HEK293 (cell line): ENCODE measurements around the gene PKD2.
"Not testable (repeated sequence)": the region's sequence is repeated elsewhere in the genome, so short reads cannot be mapped to it uniquely, and the experiment has no call there.

ENCODE experiments used
- CTCF ChIA-PET: fragments of 350-600 bp; formaldehyde crosslinking; extraction: SDS; loops from one replicate; lab custom pipeline; 2021; ENCODE audit warnings: antibody characterized with exemption; lab: Yijun Ruan, JAX
- POLR2A ChIA-PET: fragments of 300-600 bp; formaldehyde crosslinking; extraction: SDS; loops from one replicate; lab custom pipeline; 2020; ENCODE audit warnings: antibody characterized with exemption, inconsistent platforms; lab: Yijun Ruan, JAX
- H3K27ac ChIP-seq: fragments of 200-500 bp; sonication (Bioruptor generic); 2 replicates; pipeline ENCODE4 v1.5.1; 2014; ENCODE audit warnings: low read depth, low read length, control low read depth, inconsistent platforms; ENCODE audit errors: extremely low read depth
- H3K36me3 ChIP-seq, 2 experiments: fragments of 200-500 bp in 1 of 2; sonication (Bioruptor generic) in 1 of 2; 1 replicate in 1 of 2; 2 replicates in 1 of 2; pipeline ENCODE4 v1.5.1; 2014 to 2017; ENCODE audit warnings: inconsistent platforms in 2 of 2, low read length in 2 of 2; ENCODE audit not compliant: control insufficient read depth in 2 of 2, insufficient read depth in 1 of 2
- H3K4me1 ChIP-seq: fragments of 200-500 bp; sonication (Bioruptor generic); 2 replicates; pipeline ENCODE4 v1.5.1; 2014; ENCODE audit warnings: mild to moderate bottlenecking, low read length, inconsistent platforms; ENCODE audit not compliant: control insufficient read depth, insufficient read depth
- H3K4me3 ChIP-seq: 2 replicates; pipeline ENCODE4 v1.5.1; 2011; ENCODE audit warnings: low read depth, mild to moderate bottlenecking, control low read depth, low read length, moderate library complexity
- H3K9me3 ChIP-seq: fragments of 200-500 bp; sonication (Bioruptor generic); 2 replicates; pipeline ENCODE4 v1.5.1; 2014; ENCODE audit warnings: low read depth, low read length, inconsistent platforms; ENCODE audit not compliant: control insufficient read depth, insufficient read depth
- GFI1B ChIP-seq: fragments of 450-650 bp; formaldehyde crosslinking; IDR thresholded peaks from 2 replicates; pipeline ENCODE4 v1.5.1; 2016; ENCODE audit warnings: missing biosample characterization, missing genetic modification characterization
- HOXC10 ChIP-seq: sonication (generic); formaldehyde crosslinking; IDR thresholded peaks from 2 replicates; pipeline ENCODE4 v1.8.1; 2023; ENCODE audit warnings: mild to moderate bottlenecking, missing genetic modification reagents
- IKZF3 ChIP-seq: fragments of 450-650 bp; IDR thresholded peaks from 2 replicates; pipeline ENCODE4 v1.5.0; 2018; ENCODE audit warnings: missing biosample characterization, mild to moderate bottlenecking, missing genetic modification characterization, moderate library complexity
- KLF17 ChIP-seq: fragments of 450-650 bp; formaldehyde crosslinking; IDR thresholded peaks from 2 replicates; pipeline ENCODE4 v1.5.1; 2016; ENCODE audit warnings: missing biosample characterization, missing genetic modification characterization
- TRIM28 ChIP-seq: IDR thresholded peaks from 2 replicates; pipeline ENCODE4 v1.6.1; 2011; ENCODE audit warnings: low read length, control low read depth, borderline replicate concordance
- ZFP37 ChIP-seq: fragments of 450-650 bp; formaldehyde crosslinking; IDR thresholded peaks from 2 replicates; pipeline ENCODE4 v1.5.1; 2016; ENCODE audit warnings: missing biosample characterization, missing genetic modification characterization
- ZNF19 ChIP-seq: fragments of 450-650 bp; formaldehyde crosslinking; IDR thresholded peaks from 2 replicates; pipeline ENCODE4; 2016; ENCODE audit warnings: missing biosample characterization, missing genetic modification characterization, low read depth
- ZNF211 ChIP-seq: fragments of 450-650 bp; formaldehyde crosslinking; IDR thresholded peaks from 2 replicates; pipeline ENCODE4 v1.5.1; 2016; ENCODE audit warnings: low read depth, missing biosample characterization, missing genetic modification characterization
- ZNF24 ChIP-seq: fragments of 450-650 bp; formaldehyde crosslinking; IDR thresholded peaks from 2 replicates; pipeline ENCODE4 v1.5.1; 2016; ENCODE audit warnings: missing biosample characterization, missing genetic modification characterization
- ZNF274 ChIP-seq, 2 experiments: fragments of 200-500 bp in 1 of 2; fragments of 450-650 bp in 1 of 2; sonication (Bioruptor generic) in 1 of 2; formaldehyde crosslinking in 1 of 2; IDR thresholded peaks; 2 replicates each; pipeline versions ENCODE4 v1.5.1 to v1.6.1; 2014 to 2016; ENCODE audit warnings: borderline replicate concordance in 1 of 2, inconsistent platforms in 1 of 2, low read length in 1 of 2, missing biosample characterization in 1 of 2, missing genetic modification characterization in 1 of 2
- ZNF350 ChIP-seq: fragments of 450-650 bp; formaldehyde crosslinking; IDR thresholded peaks from 2 replicates; pipeline ENCODE4 v1.5.0; 2017; ENCODE audit warnings: missing biosample characterization, mild to moderate bottlenecking, missing genetic modification characterization
- ZNF354C ChIP-seq: fragments of 450-650 bp; formaldehyde crosslinking; IDR thresholded peaks from 2 replicates; pipeline ENCODE4 v1.5.1; 2016; ENCODE audit warnings: missing biosample characterization, missing genetic modification characterization, low read depth, borderline replicate concordance
- ZNF426 ChIP-seq: fragments of 450-650 bp; formaldehyde crosslinking; IDR thresholded peaks from 2 replicates; pipeline ENCODE4 v1.5.1; 2017; ENCODE audit warnings: missing biosample characterization, missing genetic modification characterization, mild to moderate bottlenecking, inconsistent platforms, moderate library complexity
- ZNF488 ChIP-seq: fragments of 450-650 bp; formaldehyde crosslinking; IDR thresholded peaks from 2 replicates; pipeline ENCODE4 v1.5.1; 2016; ENCODE audit warnings: missing biosample characterization, missing genetic modification characterization
- ZNF513 ChIP-seq: fragments of 450-650 bp; IDR thresholded peaks from 2 replicates; pipeline ENCODE4 v1.5.1; 2018; ENCODE audit warnings: missing biosample characterization, missing genetic modification characterization
- ZNF585B ChIP-seq: fragments of 450-650 bp; formaldehyde crosslinking; IDR thresholded peaks from 2 replicates; pipeline ENCODE4 v1.5.1; 2016; ENCODE audit warnings: missing biosample characterization, missing genetic modification characterization
- ZNF624 ChIP-seq: fragments of 450-650 bp; formaldehyde crosslinking; IDR thresholded peaks from 2 replicates; pipeline ENCODE4 v1.5.1; 2017; ENCODE audit warnings: missing biosample characterization, missing genetic modification characterization
- ZNF677 ChIP-seq: fragments of 450-650 bp; IDR thresholded peaks from 2 replicates; pipeline ENCODE4 v1.5.0; 2018; ENCODE audit warnings: missing biosample characterization, mild to moderate bottlenecking, missing genetic modification characterization, moderate library complexity
- TF ChIP-seq, protein P1 (sequence below): fragments of 450-650 bp; formaldehyde crosslinking; IDR thresholded peaks from 2 replicates; pipeline ENCODE4 v1.5.1; 2017; ENCODE audit warnings: missing biosample characterization, missing genetic modification characterization
- TF ChIP-seq, protein P2 (sequence below): fragments of 450-650 bp; formaldehyde crosslinking; IDR thresholded peaks from 2 replicates; pipeline ENCODE4 v1.5.1; 2016; ENCODE audit warnings: missing biosample characterization, missing genetic modification characterization

PKD2 gene

GRCh38 chr4:88106205-88106604 is 98.8 kb downstream of the PKD2 start:
- H3K9me3 ChIP-seq: no peaks in the 10 kb centered on the region
- no peaks in the 10 kb centered on the region for H3K36me3 ChIP-seq
- CTCF ChIA-PET: no interaction called here

GRCh38 chr4:88107406-88108107 is 100.1 kb downstream of the PKD2 start:
- H3K36me3 ChIP-seq: no peaks in the 10 kb centered on the region
- no peak overlapping the region for H3K4me3 ChIP-seq
- POLR2A ChIA-PET: no interaction called here
- H3K27ac ChIP-seq: no peak overlapping the region
- peaks cover 9% of the 10 kb centered on the region for H3K4me1 ChIP-seq
- TF ChIP-seq ZNF426 (no peak), ZNF677 (tag by site-specific recombination) (no peak), ZNF513 (no peak), ZNF274 (IDR thresholded peaks at IDR 0.05; ENCODE audit: low read length) (no peak), ZNF274 (tag by site-specific recombination; IDR thresholded peaks at IDR 0.05; ENCODE audit: borderline replicate concordance) (no peak), ZNF24 (tag by site-specific recombination) (no peak), ZFP37 (tag by site-specific recombination) (no peak), TRIM28 (no peak), ZNF624 (tag by site-specific recombination) (no peak)
- TF ChIP-seq, protein P1, sequence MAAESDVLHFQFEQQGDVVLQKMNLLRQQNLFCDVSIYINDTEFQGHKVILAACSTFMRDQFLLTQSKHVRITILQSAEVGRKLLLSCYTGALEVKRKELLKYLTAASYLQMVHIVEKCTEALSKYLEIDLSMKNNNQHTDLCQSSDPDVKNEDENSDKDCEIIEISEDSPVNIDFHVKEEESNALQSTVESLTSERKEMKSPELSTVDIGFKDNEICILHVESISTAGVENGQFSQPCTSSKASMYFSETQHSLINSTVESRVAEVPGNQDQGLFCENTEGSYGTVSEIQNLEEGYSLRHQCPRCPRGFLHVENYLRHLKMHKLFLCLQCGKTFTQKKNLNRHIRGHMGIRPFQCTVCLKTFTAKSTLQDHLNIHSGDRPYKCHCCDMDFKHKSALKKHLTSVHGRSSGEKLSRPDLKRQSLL (tag by site-specific recombination): no peak
- TF ChIP-seq, all 188 proteins: peak for 0
- CTCF ChIA-PET: interaction anchor here (0.6 kb wide), 1 partner anchor 1158 kb away, joined by 3 read pairs; no protein-coding TSS in a partner anchor
- no peaks in the 10 kb centered on the region for H3K9me3 ChIP-seq

More at GRCh38 chr4:88106205-88106604, 98.8 kb downstream of the PKD2 start:
- TF ChIP-seq KLF17 (tag by site-specific recombination) (no peak), ZNF354C (tag by site-specific recombination) (no peak), HOXC10 (CRISPR knock-in tag) (no peak), ZNF350 (no peak), ZNF488 (tag by site-specific recombination) (no peak), ZNF19 (tag by site-specific recombination) (no peak), IKZF3 (no peak), GFI1B (tag by site-specific recombination) (no peak), ZNF585B (tag by site-specific recombination) (no peak), ZNF211 (no peak)
- TF ChIP-seq, protein P2, sequence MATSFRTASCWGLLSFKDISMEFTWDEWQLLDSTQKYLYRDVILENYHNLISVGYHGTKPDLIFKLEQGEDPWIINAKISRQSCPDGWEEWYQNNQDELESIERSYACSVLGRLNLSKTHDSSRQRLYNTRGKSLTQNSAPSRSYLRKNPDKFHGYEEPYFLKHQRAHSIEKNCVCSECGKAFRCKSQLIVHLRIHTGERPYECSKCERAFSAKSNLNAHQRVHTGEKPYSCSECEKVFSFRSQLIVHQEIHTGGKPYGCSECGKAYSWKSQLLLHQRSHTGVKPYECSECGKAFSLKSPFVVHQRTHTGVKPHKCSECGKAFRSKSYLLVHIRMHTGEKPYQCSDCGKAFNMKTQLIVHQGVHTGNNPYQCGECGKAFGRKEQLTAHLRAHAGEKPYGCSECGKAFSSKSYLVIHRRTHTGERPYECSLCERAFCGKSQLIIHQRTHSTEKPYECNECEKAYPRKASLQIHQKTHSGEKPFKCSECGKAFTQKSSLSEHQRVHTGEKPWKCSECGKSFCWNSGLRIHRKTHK (tag by site-specific recombination): no peak
- TF ChIP-seq, all 188 proteins: peak for 0
- H3K4me1 ChIP-seq: peaks cover 9% of the 10 kb centered on the region
- no peak overlapping the region for H3K27ac ChIP-seq
- no peak overlapping the region for H3K4me3 ChIP-seq
- POLR2A ChIA-PET: no interaction called here

DNA sequence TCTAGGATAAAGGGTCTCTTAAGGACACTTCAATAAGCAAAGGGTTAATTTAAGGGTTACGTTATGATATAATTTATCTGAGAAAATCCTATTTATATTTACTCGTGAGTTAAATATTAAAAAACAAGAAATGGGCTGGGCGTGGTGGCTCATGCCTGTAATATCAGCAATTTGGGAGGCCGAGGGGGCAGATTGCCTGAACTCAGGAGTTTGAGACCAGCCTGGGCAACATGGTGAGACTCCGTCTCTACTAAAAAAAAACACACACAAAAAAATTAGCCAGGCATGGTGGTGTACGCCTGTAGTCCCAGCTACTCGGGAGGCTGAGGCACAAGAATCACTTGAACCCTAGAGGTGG is 100.7 kb downstream of the PKD2 start:
- H3K27ac ChIP-seq, H3K4me3 ChIP-seq, H3K36me3 ChIP-seq, H3K4me1 ChIP-seq, POLR2A ChIA-PET, H3K9me3 ChIP-seq: not testable (repeated sequence)
- CTCF ChIA-PET: interaction anchor here (0.6 kb wide), 1 partner anchor 1158 kb away, joined by 3 read pairs; no protein-coding TSS in a partner anchor
